SU-DHL-6 (cell line): Measurements from ENCODE around the gene DSCAML1.

Experiments
- EZH2phosphoT487 ChIP-seq: fragments of 200-600 bp; sonication (generic), shearing (Covaris generic); conservative IDR thresholded peaks from 2 replicates; pipeline ENCODE4 v1.6.1; 2018; ENCODE audit warnings: mild to moderate bottlenecking, antibody characterized with exemption, low read length, moderate library complexity, mixed read lengths
- TF ChIP-seq, protein P1 (sequence below): fragments of 200-600 bp; sonication (generic); IDR thresholded peaks from one replicate; pipeline ENCODE4 v1.5.1; 2017; ENCODE audit warnings: antibody characterized with exemption, mild to moderate bottlenecking, low read length, moderate library complexity; ENCODE audit not compliant: insufficient read depth, poor library complexity, severe bottlenecking

DNA sequence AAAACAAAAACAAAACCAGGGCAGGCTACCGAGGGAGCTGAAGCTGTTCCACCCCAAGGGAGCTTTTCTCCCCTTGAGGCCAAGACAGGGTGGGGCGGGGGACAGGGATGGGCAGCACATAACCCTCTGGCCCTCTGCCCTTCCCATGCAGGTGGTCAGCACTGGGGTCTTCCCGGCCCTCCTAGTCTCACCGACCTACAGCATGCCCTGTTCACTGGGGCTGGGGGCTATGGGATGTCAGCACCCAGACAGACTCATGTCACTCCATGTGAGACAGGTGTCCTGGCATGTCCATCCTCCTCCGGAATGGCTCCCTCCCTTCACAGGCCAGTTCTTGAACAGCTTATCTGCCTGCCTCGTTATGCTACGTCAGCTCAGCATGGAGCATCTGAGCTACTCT, 51.7 kb downstream of the DSCAML1 start:
- TF ChIP-seq, protein P1, sequence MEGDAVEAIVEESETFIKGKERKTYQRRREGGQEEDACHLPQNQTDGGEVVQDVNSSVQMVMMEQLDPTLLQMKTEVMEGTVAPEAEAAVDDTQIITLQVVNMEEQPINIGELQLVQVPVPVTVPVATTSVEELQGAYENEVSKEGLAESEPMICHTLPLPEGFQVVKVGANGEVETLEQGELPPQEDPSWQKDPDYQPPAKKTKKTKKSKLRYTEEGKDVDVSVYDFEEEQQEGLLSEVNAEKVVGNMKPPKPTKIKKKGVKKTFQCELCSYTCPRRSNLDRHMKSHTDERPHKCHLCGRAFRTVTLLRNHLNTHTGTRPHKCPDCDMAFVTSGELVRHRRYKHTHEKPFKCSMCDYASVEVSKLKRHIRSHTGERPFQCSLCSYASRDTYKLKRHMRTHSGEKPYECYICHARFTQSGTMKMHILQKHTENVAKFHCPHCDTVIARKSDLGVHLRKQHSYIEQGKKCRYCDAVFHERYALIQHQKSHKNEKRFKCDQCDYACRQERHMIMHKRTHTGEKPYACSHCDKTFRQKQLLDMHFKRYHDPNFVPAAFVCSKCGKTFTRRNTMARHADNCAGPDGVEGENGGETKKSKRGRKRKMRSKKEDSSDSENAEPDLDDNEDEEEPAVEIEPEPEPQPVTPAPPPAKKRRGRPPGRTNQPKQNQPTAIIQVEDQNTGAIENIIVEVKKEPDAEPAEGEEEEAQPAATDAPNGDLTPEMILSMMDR = no peak
- no peak for TF ChIP-seq EZH2phosphoT487
